Spleen (tissue), 7 donors: Measurements from ENCODE around the gene SPIN1.

Source experiments
- POLR2AphosphoS5 ChIP-seq, 3 donors: sonication (generic); formaldehyde crosslinking; IDR thresholded peaks; one replicate each; pipeline ENCODE4 v1.5.1; 2017; ENCODE audit warnings: antibody characterized with exemption in 3 of 3
- TF ChIP-seq, protein P1 (sequence below), 11 experiments: fragments of 200-600 bp in 7 of 11; fragments of 450-650 bp in 4 of 11; sonication (generic) in 4 of 11; IDR thresholded peaks in 8 of 11; conservative IDR thresholded peaks in 3 of 11; 1 replicate in 7 of 11; 2 replicates in 4 of 11; pipeline versions ENCODE4 v1.4.0 to v1.8.0; 2016 to 2021; ENCODE audit warnings: antibody characterized with exemption in 11 of 11, inconsistent platforms in 4 of 11, mild to moderate bottlenecking in 1 of 11
- donor health status: DM: no; HTN: no; CAD: no; lungs with moderate emphysema.
- donor health status: DM: no; HTN: no; CAD: no.
- donor health status: DM: no; HTN: no; CAD: no.

DNA sequence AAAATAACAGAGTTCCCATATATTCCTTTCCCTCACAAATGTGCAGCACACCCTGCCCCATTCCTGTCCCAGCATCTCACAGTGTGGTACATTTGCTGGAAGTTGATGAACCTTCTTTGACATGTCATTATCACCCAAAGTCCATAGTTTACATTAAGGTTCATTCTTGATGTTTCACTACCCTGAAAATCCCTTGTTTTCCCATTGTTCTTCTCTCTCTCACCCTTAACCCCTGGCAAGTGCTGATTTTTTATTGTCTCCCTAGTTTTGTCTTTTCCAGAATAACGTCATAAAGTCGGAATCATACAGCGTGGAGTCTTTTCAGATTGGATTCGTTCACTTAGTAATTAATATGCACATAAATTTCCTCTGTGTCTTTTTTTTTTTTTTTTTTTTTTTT is 48.1 kb downstream of the SPIN1 start:
- TF ChIP-seq, protein P1, sequence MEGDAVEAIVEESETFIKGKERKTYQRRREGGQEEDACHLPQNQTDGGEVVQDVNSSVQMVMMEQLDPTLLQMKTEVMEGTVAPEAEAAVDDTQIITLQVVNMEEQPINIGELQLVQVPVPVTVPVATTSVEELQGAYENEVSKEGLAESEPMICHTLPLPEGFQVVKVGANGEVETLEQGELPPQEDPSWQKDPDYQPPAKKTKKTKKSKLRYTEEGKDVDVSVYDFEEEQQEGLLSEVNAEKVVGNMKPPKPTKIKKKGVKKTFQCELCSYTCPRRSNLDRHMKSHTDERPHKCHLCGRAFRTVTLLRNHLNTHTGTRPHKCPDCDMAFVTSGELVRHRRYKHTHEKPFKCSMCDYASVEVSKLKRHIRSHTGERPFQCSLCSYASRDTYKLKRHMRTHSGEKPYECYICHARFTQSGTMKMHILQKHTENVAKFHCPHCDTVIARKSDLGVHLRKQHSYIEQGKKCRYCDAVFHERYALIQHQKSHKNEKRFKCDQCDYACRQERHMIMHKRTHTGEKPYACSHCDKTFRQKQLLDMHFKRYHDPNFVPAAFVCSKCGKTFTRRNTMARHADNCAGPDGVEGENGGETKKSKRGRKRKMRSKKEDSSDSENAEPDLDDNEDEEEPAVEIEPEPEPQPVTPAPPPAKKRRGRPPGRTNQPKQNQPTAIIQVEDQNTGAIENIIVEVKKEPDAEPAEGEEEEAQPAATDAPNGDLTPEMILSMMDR (IDR thresholded peaks at IDR 0.05 in 8 of 11, conservative IDR thresholded peaks at IDR 0.05 in 3 of 11) = no peak
- TF ChIP-seq POLR2AphosphoS5 (IDR thresholded peaks at IDR 0.05) = no peak
